HL-60 (cell line): ENCODE results near the gene IGSF9.

Source experiments
- REST ChIP-seq: IDR thresholded peaks from 2 replicates; pipeline ENCODE4 v1.6.1; 2012; ENCODE audit warnings: low read depth; ENCODE audit not compliant: insufficient replicate concordance
- SPI1 ChIP-seq: IDR thresholded peaks from 2 replicates; pipeline ENCODE4 v1.6.1; 2012; ENCODE audit warnings: low read depth, mild to moderate bottlenecking, borderline replicate concordance
- TF ChIP-seq, protein P1 (sequence below): IDR thresholded peaks from one replicate; pipeline ENCODE4 v1.5.1; 2011; ENCODE audit warnings: low read length, control low read depth, inconsistent platforms; ENCODE audit not compliant: insufficient read depth

DNA sequence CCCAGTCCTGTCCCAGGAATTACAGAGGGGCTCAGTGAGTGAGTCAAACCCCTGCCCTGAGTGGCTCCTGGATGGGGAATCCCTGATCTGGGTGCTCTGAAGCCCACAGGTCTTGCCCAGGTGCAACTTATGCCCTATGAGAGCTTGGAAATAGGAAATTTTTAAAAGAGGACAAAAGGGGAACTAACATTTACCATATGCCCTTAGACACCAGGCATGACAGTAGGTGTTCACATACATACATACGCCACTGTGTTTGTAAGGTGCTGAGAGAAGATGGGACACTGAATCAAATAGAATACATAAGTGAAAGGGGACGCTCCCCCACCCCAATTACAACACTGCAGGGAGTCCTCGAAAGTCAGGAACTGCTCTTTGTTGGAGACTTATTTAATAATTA, 46.9 kb downstream of the IGSF9 start:
- TF ChIP-seq REST (no peak), SPI1 (no peak)
- TF ChIP-seq, protein P1, sequence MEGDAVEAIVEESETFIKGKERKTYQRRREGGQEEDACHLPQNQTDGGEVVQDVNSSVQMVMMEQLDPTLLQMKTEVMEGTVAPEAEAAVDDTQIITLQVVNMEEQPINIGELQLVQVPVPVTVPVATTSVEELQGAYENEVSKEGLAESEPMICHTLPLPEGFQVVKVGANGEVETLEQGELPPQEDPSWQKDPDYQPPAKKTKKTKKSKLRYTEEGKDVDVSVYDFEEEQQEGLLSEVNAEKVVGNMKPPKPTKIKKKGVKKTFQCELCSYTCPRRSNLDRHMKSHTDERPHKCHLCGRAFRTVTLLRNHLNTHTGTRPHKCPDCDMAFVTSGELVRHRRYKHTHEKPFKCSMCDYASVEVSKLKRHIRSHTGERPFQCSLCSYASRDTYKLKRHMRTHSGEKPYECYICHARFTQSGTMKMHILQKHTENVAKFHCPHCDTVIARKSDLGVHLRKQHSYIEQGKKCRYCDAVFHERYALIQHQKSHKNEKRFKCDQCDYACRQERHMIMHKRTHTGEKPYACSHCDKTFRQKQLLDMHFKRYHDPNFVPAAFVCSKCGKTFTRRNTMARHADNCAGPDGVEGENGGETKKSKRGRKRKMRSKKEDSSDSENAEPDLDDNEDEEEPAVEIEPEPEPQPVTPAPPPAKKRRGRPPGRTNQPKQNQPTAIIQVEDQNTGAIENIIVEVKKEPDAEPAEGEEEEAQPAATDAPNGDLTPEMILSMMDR = no peak
